ENCODE data around the gene TNFAIP8L2.
"Not testable (repeated sequence)": the region's sequence is repeated elsewhere in the genome, so short reads cannot be mapped to it uniquely, and the experiment has no call there.

TNFAIP8L2 gene

DNA sequence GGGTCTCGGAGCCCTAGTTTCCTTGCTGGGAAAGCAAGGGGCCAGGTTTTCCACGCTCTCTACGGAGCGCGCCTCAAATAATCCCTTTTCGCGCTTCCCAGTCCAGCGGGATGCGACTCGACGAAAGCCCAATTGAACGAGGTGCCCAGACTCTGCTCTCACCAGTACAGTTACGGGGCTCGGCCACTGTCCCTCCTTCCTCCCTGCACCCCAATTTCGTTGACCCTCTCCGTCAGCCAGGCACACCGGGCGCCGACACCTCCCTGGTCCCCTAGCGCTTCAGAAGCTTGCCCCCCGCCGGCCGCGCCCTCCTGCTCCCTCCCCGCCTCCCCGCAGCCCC is 10.4 kb upstream of the TNFAIP8L2 start:
- DNase-seq (ENCODE audit: low spot score), result no peak

GRCh38 chr1:151146412-151147131 is 9.9 kb upstream of the TNFAIP8L2 start, which contains the start of gene SEMA6C:
Gene SEMA6C, minus strand, starts transcription at chr1:151146631. Its CDS starts 4,010 bp downstream, at chr1:151142621.
- peak; percentile 86 for DNase-seq (ENCODE audit: low spot score)

GRCh38 chr1:151147132-151147503 is 9.3 kb upstream of the TNFAIP8L2 start:
- no peak for DNase-seq (ENCODE audit: low spot score)

- no peak for DNase-seq (ENCODE audit: low spot score)
Observed at GRCh38 chr1:151147665-151148064, 8.8 kb upstream of the TNFAIP8L2 start.

DNA sequence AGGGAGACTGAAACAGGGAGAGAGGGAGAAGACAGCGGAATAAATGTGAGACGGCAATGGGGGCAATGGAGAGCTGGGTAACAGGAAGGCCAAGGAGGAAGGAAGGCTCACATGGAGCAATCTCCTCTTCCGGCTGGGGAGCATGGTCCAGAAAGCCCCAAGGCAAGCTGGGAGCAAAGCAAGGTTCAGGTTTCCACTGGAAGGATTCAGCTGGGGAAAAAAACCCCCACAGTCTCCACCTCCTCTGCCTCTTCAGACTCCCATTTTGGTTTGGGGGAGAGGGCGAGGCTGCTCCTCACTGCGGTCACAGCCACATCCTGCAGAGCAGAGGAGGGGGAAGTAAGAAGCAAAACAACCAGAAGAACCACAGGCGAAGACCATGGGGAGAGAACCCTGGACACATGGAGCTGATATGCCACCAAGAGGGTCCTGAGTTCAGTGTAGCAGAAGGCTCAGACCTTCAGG is 650 bp downstream of the TNFAIP8L2 start:
- peak; percentile 76 for DNase-seq (ENCODE audit: low spot score)

DNA sequence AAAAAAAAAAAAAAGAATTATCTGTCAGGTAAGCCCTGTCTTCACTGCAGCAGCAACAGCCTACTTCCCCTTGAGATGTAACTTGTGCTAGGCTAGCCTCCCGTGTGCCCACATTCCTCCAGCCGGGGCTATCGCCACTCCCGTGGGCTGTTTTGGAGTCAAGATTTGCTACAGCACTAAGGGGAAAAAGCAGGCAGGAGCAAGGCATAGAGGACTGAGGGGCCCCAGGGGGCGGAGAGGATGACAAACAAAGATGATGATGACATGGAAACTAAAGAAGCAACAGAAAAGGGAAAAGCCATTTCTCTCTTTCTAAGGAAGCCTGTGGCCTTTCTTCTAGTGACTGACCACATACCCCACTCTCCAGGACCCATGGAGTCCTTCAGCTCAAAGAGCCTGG is 1.9 kb downstream of the TNFAIP8L2 start:
- no peak for DNase-seq (ENCODE audit: low spot score)

- no peak for DNase-seq (ENCODE audit: low spot score)
Observed at GRCh38 chr1:151158751-151159251, 2.4 kb downstream of the TNFAIP8L2 start.

GRCh38 chr1:151159373-151159772 is 2.9 kb downstream of the TNFAIP8L2 start:
- no peak for DNase-seq (ENCODE audit: low spot score)

- DNase-seq (ENCODE audit: low spot score), result no peak
Observed at GRCh38 chr1:151164732-151165280, 8.4 kb downstream of the TNFAIP8L2 start.

- DNase-seq (ENCODE audit: low spot score), result no peak
Observed at GRCh38 chr1:151165281-151165737, 8.9 kb downstream of the TNFAIP8L2 start.

- peak; percentile 95 for DNase-seq (ENCODE audit: low spot score)
Observed at GRCh38 chr1:151165738-151166504, 9.5 kb downstream of the TNFAIP8L2 start, which contains the start of the genes LYSMD1 and SCNM1. Gene LYSMD1, minus strand, starts transcription at chr1:151165902. Its CDS starts 644 bp downstream, at chr1:151165258. Gene SCNM1, plus strand, starts transcription at chr1:151166144. Its CDS starts 9 bp downstream, at chr1:151166153.

- no peak for DNase-seq (ENCODE audit: low spot score)
Observed at GRCh38 chr1:151166505-151166956, 10.1 kb downstream of the TNFAIP8L2 start.

DNA sequence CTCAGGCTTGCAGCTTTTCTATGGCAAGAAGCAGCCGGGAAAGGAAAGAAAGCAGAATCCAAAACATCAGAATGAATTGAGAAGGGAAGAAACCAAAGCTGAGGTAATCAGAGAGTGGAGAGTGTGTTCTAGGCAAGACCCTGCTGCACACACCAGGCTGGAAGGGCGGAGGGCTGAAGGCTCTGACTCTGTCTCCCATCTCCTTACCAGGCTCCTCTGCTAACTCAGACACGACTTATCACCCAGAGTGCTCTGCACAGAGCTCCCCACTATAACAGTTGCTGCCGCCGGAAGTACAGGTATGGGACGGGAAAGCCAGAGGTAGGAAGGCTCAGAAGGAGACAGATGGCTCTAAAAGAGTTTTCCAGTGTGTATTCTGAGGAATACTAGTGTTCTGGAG is 10.7 kb downstream of the TNFAIP8L2 start:
- no peak for DNase-seq (ENCODE audit: low spot score)

GRCh38 chr1:151171190-151171589 is 14.7 kb downstream of the TNFAIP8L2 start:
- DNase-seq (ENCODE audit: low spot score), result no peak

GRCh38 chr1:151175041-151175741 is 18.7 kb downstream of the TNFAIP8L2 start:
- DNase-seq (ENCODE audit: low spot score), result no peak

DNA sequence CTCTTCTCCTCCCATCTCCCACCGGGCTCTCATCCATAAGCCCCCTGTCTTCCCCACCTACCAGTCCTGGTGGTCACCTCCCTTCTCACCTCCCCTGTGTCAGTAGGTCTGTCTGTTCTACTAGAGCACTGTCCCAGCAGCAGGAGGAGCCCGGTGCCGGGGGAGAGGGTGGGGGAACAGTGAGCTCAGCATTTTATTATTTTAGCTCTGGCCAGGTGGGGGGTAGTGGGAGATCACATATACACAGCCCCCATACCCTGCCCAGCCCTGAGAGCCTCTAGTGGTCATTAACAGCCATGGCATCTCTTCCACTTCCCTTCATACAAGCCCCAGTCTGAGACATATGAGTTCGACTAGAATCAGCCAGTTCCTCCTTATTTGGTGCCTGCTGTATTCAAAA is 19.4 kb downstream of the TNFAIP8L2 start, which contains the start of gene TMOD4:
Gene TMOD4, minus strand, starts transcription at position 119 of the 400 bp plus-strand sequence. CDS start 1,106 bp downstream, outside the sequence.
- no peak for DNase-seq (ENCODE audit: low spot score)

GRCh38 chr1:151176514-151177045 is 20.1 kb downstream of the TNFAIP8L2 start:
- no peak for DNase-seq (ENCODE audit: low spot score)

GRCh38 chr1:151184211-151184610 is 27.8 kb downstream of the TNFAIP8L2 start:
- DNase-seq (ENCODE audit: low spot score), result no peak

- no peak for DNase-seq (ENCODE audit: low spot score)
Observed at GRCh38 chr1:151187205-151187604, 30.8 kb downstream of the TNFAIP8L2 start.

GRCh38 chr1:151188667-151189066 is 32.2 kb downstream of the TNFAIP8L2 start:
- not testable (repeated sequence) for DNase-seq (ENCODE audit: low spot score)

Data from CD4-positive, alpha-beta T cell treated with Interleukin-6 at 100 ng/mL for 8 hours (primary cell).